Tibial artery (tissue), 4 donors: ENCODE measurements around the gene ZBTB7C.

ENCODE experiments used
- DNase-seq, 2 donors: peaks; one replicate each; pipeline ENCODE4 v3.0.0-alpha.2; 2019
- H3K27ac ChIP-seq, 2 donors: fragments of 200-600 bp; sonication (generic) in 1 of 2; 1 replicate in 1 of 2; 2 replicates in 1 of 2; pipeline ENCODE4 v1.5.1; 2018 to 2019; ENCODE audit warnings: mild to moderate bottlenecking in 1 of 2
- H3K27me3 ChIP-seq, 2 donors: fragments of 200-600 bp; sonication (generic) in 1 of 2; one replicate each; pipeline versions ENCODE4 v1.5.1 to v1.6.0; 2016 to 2019
- H3K36me3 ChIP-seq, 3 donors: fragments of 200-600 bp; sonication (generic) in 2 of 3; one replicate each; pipeline ENCODE4 v1.5.1; 2016 to 2019; ENCODE audit warnings: mild to moderate bottlenecking in 2 of 3
- H3K4me1 ChIP-seq, 4 donors: fragments of 200-600 bp; sonication (generic) in 2 of 4; 1 replicate in 3 of 4; 2 replicates in 1 of 4; pipeline ENCODE4 v1.5.1; 2016 to 2019
- H3K4me3 ChIP-seq, 2 donors: fragments of 200-600 bp; sonication (generic) in 1 of 2; 1 replicate in 1 of 2; 2 replicates in 1 of 2; pipeline ENCODE4 v1.5.1; 2018 to 2019; ENCODE audit warnings: mild to moderate bottlenecking in 2 of 2
- H3K9me3 ChIP-seq, 3 donors: fragments of 200-600 bp; sonication (generic) in 1 of 3; one replicate each; pipeline ENCODE4 v1.5.1; 2016 to 2019
- CTCF ChIP-seq, 2 experiments: fragments of 200-600 bp in 1 of 2; fragments of 450-650 bp in 1 of 2; IDR thresholded peaks; one replicate each; pipeline ENCODE4 v1.5.1; 2017 to 2019; ENCODE audit warnings: antibody characterized with exemption in 2 of 2, mild to moderate bottlenecking in 1 of 2, moderate library complexity in 1 of 2
- intact Hi-C: fragments of 100-400 bp; cut with DNase I; formaldehyde crosslinking; loops from one replicate; pipeline ENCODE4 v1.15.0; 2023; ENCODE audit warnings: low total_unique reads

The ZBTB7C gene

DNA sequence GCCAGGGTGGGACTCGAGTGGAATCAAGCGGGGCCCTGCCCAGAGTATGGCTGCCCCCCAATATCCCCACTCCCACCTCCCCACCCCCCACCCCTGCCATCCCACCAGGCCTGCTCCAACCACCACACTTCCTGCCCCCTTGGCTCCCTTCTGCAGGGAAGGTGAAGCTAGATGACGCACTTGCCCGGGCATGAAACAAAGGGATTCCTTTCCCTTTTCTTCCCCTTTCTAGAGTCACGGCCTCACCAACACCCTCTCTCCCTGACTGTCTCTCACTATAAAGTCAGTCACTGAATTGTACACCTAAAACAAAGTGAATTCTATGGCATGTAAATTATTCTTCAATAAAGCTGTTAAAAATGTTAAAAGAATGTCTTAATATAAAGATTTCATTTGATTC, 16.0 kb downstream of the ZBTB7C start:
- H3K36me3 ChIP-seq: no peaks in the 10 kb centered on the region
- H3K27me3 ChIP-seq: no peaks in the 10 kb centered on the region
- intact Hi-C loops: no loop called here
- TF ChIP-seq CTCF (IDR thresholded peaks at IDR 0.05): no peak
- H3K4me1 ChIP-seq: peaks cover 0 to 32% (median 17%) of the 10 kb centered on the region in 4 donors
- no peaks in the 10 kb centered on the region for H3K9me3 ChIP-seq
- DNase-seq: no peak
- H3K27ac ChIP-seq: no peak overlapping the region
- no peak overlapping the region for H3K4me3 ChIP-seq

DNA sequence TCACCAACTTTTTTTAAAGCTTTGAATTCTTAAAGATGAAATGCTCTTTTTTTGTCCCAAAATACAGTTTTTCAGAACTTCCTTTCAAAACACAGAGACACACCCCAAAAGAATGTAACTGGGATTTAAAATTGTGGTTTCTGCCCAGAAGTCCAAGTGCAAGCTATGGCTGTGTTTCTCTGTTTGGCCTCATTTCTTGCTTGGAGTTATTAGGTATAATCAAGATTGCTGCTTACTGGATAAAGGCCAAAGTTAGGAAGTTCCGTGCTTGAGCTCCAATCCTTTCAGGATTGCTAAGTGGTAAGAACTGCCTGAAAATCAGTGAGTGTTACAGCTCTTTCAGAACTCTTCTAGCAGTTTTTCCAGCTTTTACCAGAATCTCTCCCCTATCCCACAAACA, 16.9 kb downstream of the ZBTB7C start:
- TF ChIP-seq CTCF (IDR thresholded peaks at IDR 0.05): no peak
- H3K27me3 ChIP-seq: no peaks in the 10 kb centered on the region
- H3K36me3 ChIP-seq: no peaks in the 10 kb centered on the region
- peak overlapping the region; percentile 34 to 41 for H3K27ac ChIP-seq
- peaks cover 0 to 32% (median 17%) of the 10 kb centered on the region in 4 donors for H3K4me1 ChIP-seq
- H3K9me3 ChIP-seq: no peaks in the 10 kb centered on the region
- DNase-seq: no peak
- no peak overlapping the region for H3K4me3 ChIP-seq
- intact Hi-C loops: no loop called here

GRCh38 chr18:48391868-48392267, 17.3 kb downstream of the ZBTB7C start:
- H3K27ac ChIP-seq: peak overlapping the region in 1 of 2 donors; percentile 41
- intact Hi-C loops: no loop called here
- DNase-seq: no peak

GRCh38 chr18:48390641-48391040, 18.5 kb downstream of the ZBTB7C start:
- H3K27me3 ChIP-seq: no peaks in the 10 kb centered on the region
- TF ChIP-seq CTCF (IDR thresholded peaks at IDR 0.05): no peak
- H3K4me3 ChIP-seq: no peak overlapping the region
- intact Hi-C loops: no loop called here
- H3K27ac ChIP-seq: no peak overlapping the region
- no peak for DNase-seq
- no peaks in the 10 kb centered on the region for H3K36me3 ChIP-seq
- H3K9me3 ChIP-seq: no peaks in the 10 kb centered on the region
- peaks cover 0 to 32% (median 17%) of the 10 kb centered on the region in 4 donors for H3K4me1 ChIP-seq

More at GRCh38 chr18:48391868-48392267, 17.3 kb downstream of the ZBTB7C start:
- Histone ChIP-seq H3K4me3 (no peak overlapping the region), H3K4me1 (peaks cover 0 to 32% (median 17%) of the 10 kb centered on the region in 4 donors), H3K36me3 (no peaks in the 10 kb centered on the region), H3K27me3 (no peaks in the 10 kb centered on the region), H3K9me3 (no peaks in the 10 kb centered on the region)
- TF ChIP-seq CTCF (IDR thresholded peaks at IDR 0.05): no peak

- Histone ChIP-seq H3K27ac (no peak overlapping the region), H3K9me3 (no peaks in the 10 kb centered on the region), H3K4me1 (peaks cover 0 to 23% (median 16%) of the 10 kb centered on the region in 4 donors), H3K4me3 (no peak overlapping the region), H3K27me3 (no peaks in the 10 kb centered on the region), H3K36me3 (no peaks in the 10 kb centered on the region)
- intact Hi-C loops: no loop called here
- DNase-seq: no peak
- no peak for TF ChIP-seq CTCF (IDR thresholded peaks at IDR 0.05)
These were observed 20.7 kb downstream of the ZBTB7C start for GRCh38 chr18:48388478-48388877.

GRCh38 chr18:48387300-48387699, 21.9 kb downstream of the ZBTB7C start:
- H3K36me3 ChIP-seq: no peaks in the 10 kb centered on the region
- peaks cover 0 to 15% (median 7%) of the 10 kb centered on the region in 4 donors for H3K4me1 ChIP-seq
- no peak for DNase-seq
- intact Hi-C loops: no loop called here
- no peaks in the 10 kb centered on the region for H3K27me3 ChIP-seq
- no peak overlapping the region for H3K4me3 ChIP-seq
- TF ChIP-seq CTCF (IDR thresholded peaks at IDR 0.05): no peak
- no peaks in the 10 kb centered on the region for H3K9me3 ChIP-seq
- H3K27ac ChIP-seq: no peak overlapping the region
